ENCODE data around the gene PCBP2. TPM values are rescaled to one million over a fixed set of nuclear protein-coding genes. Genes with fewer than 3 reads are reported as not detected.

The PCBP2 gene
- total RNA-seq, 2 experiments from 2014 or later = 881 to 999 TPM

DNA sequence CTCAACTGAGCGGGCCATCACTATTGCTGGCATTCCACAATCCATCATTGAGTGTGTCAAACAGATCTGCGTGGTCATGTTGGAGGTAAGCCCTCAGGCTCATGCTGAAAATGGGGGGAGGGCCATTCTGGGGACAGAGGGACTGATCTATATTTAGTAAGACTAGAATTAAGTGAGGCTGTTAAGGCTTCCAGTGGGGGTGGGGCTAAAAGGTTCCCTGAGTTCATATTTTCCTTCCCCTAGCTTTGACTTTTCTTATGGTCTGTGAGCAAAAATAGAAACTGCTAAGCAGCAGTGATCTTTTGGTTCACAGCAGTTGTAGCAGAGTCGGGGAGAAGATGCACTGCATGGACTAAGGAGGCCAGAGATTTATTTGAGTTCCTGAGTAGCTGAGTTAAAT lies 9.2 kb downstream of the PCBP2 start:
- H3K27ac Mint-ChIP-seq = peak overlapping the region; percentile 80
- ChIA-PET POLR2A (interaction anchor here (0.6 to 1.1 kb wide), 2 partner anchors 108 to 175 kb away, joined by 3 read pairs; no protein-coding TSS in a partner anchor), CTCF (interaction anchor here (0.5 to 1.1 kb wide), 2 partner anchors 15 to 436 kb away, joined by 3 read pairs; no protein-coding TSS in a partner anchor)
- DNase-seq (no peak), ATAC-seq (no peak)
- peaks cover 83% of the 10 kb centered on the region for H3K36me3 Mint-ChIP-seq (ENCODE audit: low read depth)
- intact Hi-C loops (cut with DNase I, micrococcal nuclease) = loop anchor here (1.0 to 5.0 kb wide), 2 partner anchors 9 to 439 kb away; no protein-coding TSS in a partner anchor
- H3K4me1 Mint-ChIP-seq = peaks cover 43% of the 10 kb centered on the region
- no peaks in the 10 kb centered on the region for H3K9me3 Mint-ChIP-seq (ENCODE audit: low read depth)
- H3K4me3 Mint-ChIP-seq = no peak overlapping the region
- no peaks in the 10 kb centered on the region for H3K27me3 Mint-ChIP-seq

DNA sequence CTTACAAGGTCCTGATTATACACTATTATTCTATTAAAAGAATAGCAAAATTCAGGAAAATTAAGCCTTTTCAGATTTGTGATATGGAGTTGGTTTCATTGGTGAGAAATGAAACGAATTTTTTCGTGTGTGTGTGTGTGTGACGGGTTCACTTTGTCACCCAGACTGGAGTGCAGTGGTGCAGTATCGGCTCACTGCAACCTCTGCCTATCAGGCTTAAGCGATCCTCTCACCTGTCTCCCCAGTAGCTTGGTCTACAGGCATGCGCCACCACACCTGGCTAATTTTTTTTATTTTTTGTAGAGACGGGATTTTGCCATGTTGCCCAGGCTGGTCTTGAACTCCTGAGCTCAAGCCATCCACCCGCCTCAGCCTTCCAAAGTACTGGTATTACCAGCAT lies 9.7 kb downstream of the PCBP2 start:
- Mint-ChIP-seq H3K4me1 (peaks cover 43% of the 10 kb centered on the region), H3K4me3 (no peak overlapping the region), H3K27ac (no peak overlapping the region), H3K9me3 (ENCODE audit: low read depth) (no peaks in the 10 kb centered on the region), H3K27me3 (no peaks in the 10 kb centered on the region), H3K36me3 (ENCODE audit: low read depth) (peaks cover 84% of the 10 kb centered on the region)
- ATAC-seq (no peak), DNase-seq (no peak)
- ChIA-PET CTCF (interaction anchor here (0.5 to 1.1 kb wide), 2 partner anchors 15 to 436 kb away, joined by 3 read pairs; no protein-coding TSS in a partner anchor), POLR2A (interaction anchor here (0.6 to 1.3 kb wide), 4 partner anchors 20 to 109 kb away, joined by 3 to 6 read pairs (median 4); partner anchors contain the start of genes PRR13 and TARBP2)
- intact Hi-C loops (cut with DNase I, micrococcal nuclease) = loop anchor here (1.0 to 5.0 kb wide), 2 partner anchors 9 to 439 kb away; no protein-coding TSS in a partner anchor

DNA sequence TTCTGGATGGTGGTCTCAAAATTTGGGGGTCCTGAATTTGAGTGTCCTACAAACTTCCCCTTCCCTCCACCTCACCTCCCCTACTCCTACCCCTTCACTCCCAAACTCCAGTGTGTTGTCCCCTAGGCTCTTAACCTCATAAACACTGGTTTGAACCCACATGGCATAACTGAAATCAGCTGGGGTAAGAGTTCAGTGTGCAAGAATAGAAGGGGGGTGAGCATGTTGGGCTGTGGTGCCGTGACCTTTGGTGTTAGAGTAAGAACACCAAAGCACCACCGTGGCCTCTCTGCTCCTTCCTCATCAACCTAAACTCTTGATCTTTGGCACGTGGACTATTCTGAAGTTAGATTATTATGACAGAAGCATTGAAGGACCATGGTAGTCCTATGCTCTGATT lies 11.0 kb downstream of the PCBP2 start:
- ChIA-PET CTCF (no interaction called here), POLR2A (interaction anchor here (0.6 to 4.2 kb wide), 3 partner anchors 10 to 38 kb away, joined by 3 to 36 read pairs (median 4); partner anchors contain the start of gene TARBP2)
- Mint-ChIP-seq H3K4me1 (peaks cover 43% of the 10 kb centered on the region), H3K4me3 (no peak overlapping the region), H3K27me3 (no peaks in the 10 kb centered on the region), H3K36me3 (ENCODE audit: low read depth) (peaks cover 93% of the 10 kb centered on the region), H3K9me3 (ENCODE audit: low read depth) (no peaks in the 10 kb centered on the region), H3K27ac (no peak overlapping the region)
- no peak for DNase-seq
- no peak for ATAC-seq
- intact Hi-C loops (cut with DNase I, micrococcal nuclease) = loop anchor here (5.0 kb wide), 1 partner anchor 441 kb away; no protein-coding TSS in a partner anchor

DNA sequence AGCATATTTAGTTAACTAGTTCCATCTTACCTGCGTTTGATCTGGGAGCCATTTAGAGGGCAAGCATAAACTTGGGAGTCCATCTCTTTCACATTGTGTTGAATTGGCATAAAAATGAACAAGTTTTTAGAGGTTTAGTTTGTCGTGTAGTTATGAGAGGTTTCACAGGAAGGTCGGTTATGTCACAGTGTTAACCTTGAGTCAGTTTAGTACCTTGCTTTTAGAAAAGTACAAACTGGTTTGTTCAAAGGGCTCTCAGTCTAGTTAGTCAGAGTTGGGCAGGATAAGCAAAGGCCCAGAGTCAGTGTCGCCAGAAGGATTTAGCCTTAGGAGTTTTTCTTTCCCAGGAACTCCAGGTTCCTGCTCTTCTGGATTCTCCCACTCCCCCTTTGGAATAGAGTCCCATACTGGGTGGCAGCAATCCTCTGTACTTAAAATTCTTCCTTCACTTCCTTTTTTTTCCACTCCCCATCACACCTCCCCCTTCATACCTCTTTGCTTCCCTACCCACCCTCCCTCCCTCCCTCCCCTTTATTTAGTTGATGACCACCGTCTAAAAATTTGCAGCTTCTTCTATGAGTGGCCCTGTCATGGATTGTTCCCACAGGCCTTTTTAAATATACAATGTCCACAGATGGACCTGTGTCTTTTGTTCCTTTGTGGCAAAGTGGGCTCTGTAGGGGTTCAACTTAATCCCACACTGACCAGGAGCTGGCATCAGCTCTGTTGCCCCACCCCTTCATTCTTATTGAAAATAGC lies 12.1 kb downstream of the PCBP2 start:
- no peaks in the 10 kb centered on the region for H3K9me3 Mint-ChIP-seq (ENCODE audit: low read depth)
- no peak overlapping the region for H3K4me3 Mint-ChIP-seq
- H3K4me1 Mint-ChIP-seq = peaks cover 40% of the 10 kb centered on the region
- POLR2A ChIA-PET = interaction anchor here (0.7 to 4.2 kb wide), 3 partner anchors 9 to 14 kb away, joined by 6 to 36 read pairs (median 19); no protein-coding TSS in a partner anchor
- DNase-seq = no peak
- H3K27me3 Mint-ChIP-seq = no peaks in the 10 kb centered on the region
- H3K36me3 Mint-ChIP-seq (ENCODE audit: low read depth) = peaks cover 91% of the 10 kb centered on the region
- CTCF ChIA-PET = interaction anchor here (0.6 to 1.4 kb wide), 5 partner anchors 9 to 436 kb away, joined by 3 read pairs; partner anchors contain the start of gene MYG1
- H3K27ac Mint-ChIP-seq = peak overlapping the region; percentile 40
- peak; percentile 53 for ATAC-seq
- intact Hi-C loops (cut with DNase I, micrococcal nuclease) = loop anchor here (5.0 kb wide), 1 partner anchor 442 kb away; no protein-coding TSS in a partner anchor

GRCh38 chr12:53464685-53465418 lies 12.9 kb downstream of the PCBP2 start:
- H3K9me3 Mint-ChIP-seq (ENCODE audit: low read depth) = no peaks in the 10 kb centered on the region
- intact Hi-C loops (cut with DNase I, micrococcal nuclease) = loop anchor here (5.0 kb wide), 1 partner anchor 443 kb away; no protein-coding TSS in a partner anchor
- DNase-seq = no peak
- peaks cover 87% of the 10 kb centered on the region for H3K36me3 Mint-ChIP-seq (ENCODE audit: low read depth)
- no peak overlapping the region for H3K4me3 Mint-ChIP-seq
- H3K27me3 Mint-ChIP-seq = no peaks in the 10 kb centered on the region
- no peak for ATAC-seq
- peaks cover 35% of the 10 kb centered on the region for H3K4me1 Mint-ChIP-seq
- CTCF ChIA-PET = interaction anchor here (0.6 to 1.6 kb wide), 7 partner anchors 8 to 437 kb away, joined by 3 to 6 read pairs (median 3); partner anchors contain the start of gene MYG1
- peak overlapping the region; percentile 29 for H3K27ac Mint-ChIP-seq
- POLR2A ChIA-PET = interaction anchor here (0.7 to 4.2 kb wide), 3 partner anchors 10 to 14 kb away, joined by 6 to 36 read pairs (median 19); no protein-coding TSS in a partner anchor

DNA sequence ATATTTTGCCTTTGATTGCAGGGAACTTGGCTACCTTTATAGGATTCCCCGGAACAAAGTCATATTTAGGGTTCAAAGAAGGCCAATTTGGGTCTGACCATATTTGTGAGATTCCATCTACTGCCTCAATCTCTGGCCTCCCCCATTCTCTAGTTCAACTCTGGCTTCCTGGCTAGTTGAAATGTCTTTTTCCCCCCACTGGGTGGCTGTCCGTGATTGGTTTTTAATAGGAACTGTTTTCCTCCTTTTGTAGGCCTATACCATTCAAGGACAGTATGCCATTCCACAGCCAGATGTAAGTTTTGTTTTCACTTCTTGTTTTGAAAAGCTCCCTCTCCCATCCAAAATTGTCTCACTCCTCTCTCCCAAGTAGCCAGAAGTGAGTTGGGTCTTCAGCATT lies 13.8 kb downstream of the PCBP2 start:
- Mint-ChIP-seq H3K27ac (peak overlapping the region; percentile 15), H3K9me3 (ENCODE audit: low read depth) (no peaks in the 10 kb centered on the region), H3K36me3 (ENCODE audit: low read depth) (peaks cover 85% of the 10 kb centered on the region), H3K4me3 (no peak overlapping the region), H3K27me3 (no peaks in the 10 kb centered on the region), H3K4me1 (peaks cover 30% of the 10 kb centered on the region)
- ATAC-seq (no peak), DNase-seq (no peak)
- ChIA-PET POLR2A (interaction anchor here (0.6 to 4.2 kb wide), 4 partner anchors 9 to 172 kb away, joined by 3 to 36 read pairs (median 12); no protein-coding TSS in a partner anchor), CTCF (interaction anchor here (1.4 to 1.6 kb wide), 2 partner anchors 9 to 16 kb away, joined by 3 to 6 read pairs; no protein-coding TSS in a partner anchor)
- intact Hi-C loops (cut with DNase I, micrococcal nuclease) = no loop called here

GRCh38 chr12:53466640-53467039 lies 14.7 kb downstream of the PCBP2 start:
- DNase-seq (no peak), ATAC-seq (no peak)
- H3K27me3 Mint-ChIP-seq = no peaks in the 10 kb centered on the region
- peaks cover 29% of the 10 kb centered on the region for H3K4me1 Mint-ChIP-seq
- ChIA-PET CTCF (interaction anchor here (1.2 kb wide), 1 partner anchor 10 kb away, joined by 3 read pairs; no protein-coding TSS in a partner anchor), POLR2A (interaction anchor here (4.2 kb wide), 1 partner anchor 8 kb away, joined by 36 read pairs; no protein-coding TSS in a partner anchor)
- H3K9me3 Mint-ChIP-seq (ENCODE audit: low read depth) = no peaks in the 10 kb centered on the region
- H3K4me3 Mint-ChIP-seq = no peak overlapping the region
- intact Hi-C loops (cut with DNase I, micrococcal nuclease) = no loop called here
- peak overlapping the region; percentile 19 for H3K27ac Mint-ChIP-seq
- H3K36me3 Mint-ChIP-seq (ENCODE audit: low read depth) = peaks cover 82% of the 10 kb centered on the region

- Mint-ChIP-seq H3K4me1 (peaks cover 33% of the 10 kb centered on the region), H3K27ac (peak overlapping the region; percentile 19), H3K36me3 (ENCODE audit: low read depth) (peaks cover 82% of the 10 kb centered on the region), H3K4me3 (no peak overlapping the region), H3K27me3 (no peaks in the 10 kb centered on the region), H3K9me3 (ENCODE audit: low read depth) (no peaks in the 10 kb centered on the region)
- CTCF ChIA-PET = interaction anchor here (1.2 kb wide), 1 partner anchor 10 kb away, joined by 3 read pairs; no protein-coding TSS in a partner anchor
- intact Hi-C loops (cut with DNase I, micrococcal nuclease) = no loop called here
- DNase-seq (no peak), ATAC-seq (no peak)
- POLR2A ChIA-PET = interaction anchor here (1.1 to 4.2 kb wide), 2 partner anchors 8 to 10 kb away, joined by 6 to 36 read pairs; no protein-coding TSS in a partner anchor
Observed at GRCh38 chr12:53467082-53467481, 15.2 kb downstream of the PCBP2 start.

DNA sequence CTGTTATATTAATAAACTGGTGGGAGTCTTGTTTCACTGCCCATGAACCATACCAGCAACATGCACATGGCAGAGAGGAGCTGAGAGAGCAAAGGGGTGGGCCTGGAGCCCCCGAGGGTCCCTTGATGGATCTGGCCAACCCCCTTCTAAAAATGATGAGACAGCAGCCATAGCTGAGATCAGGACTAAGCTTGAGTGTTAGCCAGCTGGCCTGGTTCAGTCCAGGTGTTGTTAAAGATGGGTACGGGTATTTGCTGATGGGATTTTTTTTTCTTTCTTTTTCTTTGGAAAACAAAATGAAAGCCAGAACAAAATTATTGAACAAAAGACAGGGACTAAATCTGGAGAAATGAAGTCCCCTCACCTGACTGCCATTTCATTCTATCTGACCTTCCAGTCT lies 16.0 kb downstream of the PCBP2 start:
- Mint-ChIP-seq H3K4me1 (peaks cover 36% of the 10 kb centered on the region), H3K27ac (no peak overlapping the region), H3K4me3 (no peak overlapping the region), H3K27me3 (no peaks in the 10 kb centered on the region), H3K36me3 (ENCODE audit: low read depth) (peaks cover 81% of the 10 kb centered on the region), H3K9me3 (ENCODE audit: low read depth) (no peaks in the 10 kb centered on the region)
- POLR2A ChIA-PET = interaction anchor here (0.5 to 1.1 kb wide), 7 partner anchors 9 to 443 kb away, joined by 3 to 6 read pairs (median 4); partner anchors contain the start of gene NPFF
- CTCF ChIA-PET = interaction anchor here (0.5 to 1.0 kb wide), 4 partner anchors 9 to 185 kb away, joined by 3 to 5 read pairs (median 4); no protein-coding TSS in a partner anchor
- no peak for DNase-seq
- ATAC-seq = no peak
- intact Hi-C loops (cut with DNase I, micrococcal nuclease) = loop anchor here in 1 of 2 experiments (2.0 kb wide), 1 partner anchor 15 kb away; the partner anchor contains the start of gene PCBP2

DNA sequence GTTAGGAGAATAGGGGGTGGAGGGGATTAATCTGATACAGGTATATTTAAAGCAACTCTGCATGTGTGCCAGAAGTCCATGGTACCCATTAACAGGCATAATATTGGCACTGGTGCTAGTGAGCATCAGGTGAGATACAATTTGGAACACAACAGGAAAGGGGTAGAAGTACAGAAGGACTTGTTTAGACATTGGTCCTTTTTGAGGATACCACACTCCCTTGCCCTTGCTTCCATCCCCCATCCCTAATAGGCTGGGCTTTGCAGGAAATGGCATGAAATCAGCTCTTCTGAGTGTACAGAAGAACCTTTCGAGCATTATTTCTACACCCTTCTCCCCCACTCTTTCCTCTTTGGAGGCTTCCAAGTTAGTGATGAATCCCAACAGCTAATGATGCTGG lies 16.4 kb downstream of the PCBP2 start:
- ATAC-seq (no peak), DNase-seq (no peak)
- intact Hi-C loops (cut with DNase I, micrococcal nuclease) = loop anchor here in 1 of 2 experiments (2.0 kb wide), 1 partner anchor 15 kb away; the partner anchor contains the start of gene PCBP2
- ChIA-PET POLR2A (interaction anchor here (0.6 to 1.1 kb wide), 6 partner anchors 8 to 443 kb away, joined by 3 to 6 read pairs (median 4); partner anchors contain the start of gene NPFF), CTCF (interaction anchor here (0.6 to 1.0 kb wide), 3 partner anchors 8 to 113 kb away, joined by 3 to 4 read pairs (median 3); no protein-coding TSS in a partner anchor)
- Mint-ChIP-seq H3K4me1 (peaks cover 34% of the 10 kb centered on the region), H3K9me3 (ENCODE audit: low read depth) (no peaks in the 10 kb centered on the region), H3K27me3 (no peaks in the 10 kb centered on the region), H3K36me3 (ENCODE audit: low read depth) (peaks cover 79% of the 10 kb centered on the region), H3K4me3 (no peak overlapping the region), H3K27ac (no peak overlapping the region)
